Fibroblast of mammary gland (primary cell): ENCODE measurements around the gene VPS41.

ENCODE experiments used
- DNase-seq: peaks from one replicate; pipeline ENCODE4 v3.0.0-alpha.2; 2010; ENCODE audit warnings: low read depth
- H3K4me3 ChIP-seq: 2 replicates; pipeline ENCODE4 v1.5.1; 2011; ENCODE audit warnings: low read depth, mild to moderate bottlenecking, low read length, moderate library complexity; ENCODE audit not compliant: control insufficient read depth
- CTCF ChIP-seq: conservative IDR thresholded peaks from 2 replicates; pipeline ENCODE4 v1.5.1; 2011; ENCODE audit warnings: low read depth, low read length, inconsistent platforms; ENCODE audit not compliant: control insufficient read depth, insufficient read depth

VPS41 gene

GRCh38 chr7:38872202-38872601, 36.8 kb downstream of the VPS41 start:
- DNase-seq: no peak
- no peak for TF ChIP-seq CTCF
- no peak overlapping the region for H3K4me3 ChIP-seq

- no peak for DNase-seq
- no peak overlapping the region for H3K4me3 ChIP-seq
- no peak for TF ChIP-seq CTCF
Observed at GRCh38 chr7:38870147-38870546, 38.8 kb downstream of the VPS41 start.

- H3K4me3 ChIP-seq: no peak overlapping the region
- DNase-seq: no peak
- TF ChIP-seq CTCF: no peak
Observed at GRCh38 chr7:38863601-38864291, 45.2 kb downstream of the VPS41 start.

- no peak for DNase-seq
- no peak for TF ChIP-seq CTCF
- no peak overlapping the region for H3K4me3 ChIP-seq
Observed at GRCh38 chr7:38862666-38863065, 46.3 kb downstream of the VPS41 start.

- no peak overlapping the region for H3K4me3 ChIP-seq
- no peak for TF ChIP-seq CTCF
- peak; percentile 61 for DNase-seq
Observed at GRCh38 chr7:38858259-38858884, 50.6 kb downstream of the VPS41 start.

- H3K4me3 ChIP-seq: no peak overlapping the region
- TF ChIP-seq CTCF: no peak
- peak; percentile 35 for DNase-seq
Observed at GRCh38 chr7:38855867-38856266, 53.1 kb downstream of the VPS41 start.
